ENCODE results near the gene KRT1. TPM values are rescaled to one million over a fixed set of nuclear protein-coding genes. Genes with fewer than 3 reads are reported as not detected.

KRT1 gene
- total and polyA plus RNA-seq, 9 donors, result not detected

GRCh38 chr12:52662918-52663229, 17.3 kb downstream of the KRT1 start:
- no peaks in the 10 kb centered on the region for H3K36me3 ChIP-seq
- H3K4me3 ChIP-seq, result no peak overlapping the region
- TF ChIP-seq EP300 (IDR thresholded peaks at IDR 0.05), result no peak
- TF ChIP-seq POLR2A (IDR thresholded peaks at IDR 0.05), result no peak
- TF ChIP-seq, protein P1, sequence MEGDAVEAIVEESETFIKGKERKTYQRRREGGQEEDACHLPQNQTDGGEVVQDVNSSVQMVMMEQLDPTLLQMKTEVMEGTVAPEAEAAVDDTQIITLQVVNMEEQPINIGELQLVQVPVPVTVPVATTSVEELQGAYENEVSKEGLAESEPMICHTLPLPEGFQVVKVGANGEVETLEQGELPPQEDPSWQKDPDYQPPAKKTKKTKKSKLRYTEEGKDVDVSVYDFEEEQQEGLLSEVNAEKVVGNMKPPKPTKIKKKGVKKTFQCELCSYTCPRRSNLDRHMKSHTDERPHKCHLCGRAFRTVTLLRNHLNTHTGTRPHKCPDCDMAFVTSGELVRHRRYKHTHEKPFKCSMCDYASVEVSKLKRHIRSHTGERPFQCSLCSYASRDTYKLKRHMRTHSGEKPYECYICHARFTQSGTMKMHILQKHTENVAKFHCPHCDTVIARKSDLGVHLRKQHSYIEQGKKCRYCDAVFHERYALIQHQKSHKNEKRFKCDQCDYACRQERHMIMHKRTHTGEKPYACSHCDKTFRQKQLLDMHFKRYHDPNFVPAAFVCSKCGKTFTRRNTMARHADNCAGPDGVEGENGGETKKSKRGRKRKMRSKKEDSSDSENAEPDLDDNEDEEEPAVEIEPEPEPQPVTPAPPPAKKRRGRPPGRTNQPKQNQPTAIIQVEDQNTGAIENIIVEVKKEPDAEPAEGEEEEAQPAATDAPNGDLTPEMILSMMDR (IDR thresholded peaks at IDR 0.05), result no peak
- DNase-seq, result no peak
- H3K4me1 ChIP-seq (ENCODE audit: insufficient read depth), result no peaks in the 10 kb centered on the region
- intact Hi-C loops (cut with DNase I), result no loop called here
- H3K27ac ChIP-seq, result no peak overlapping the region
- no peaks in the 10 kb centered on the region for H3K9me3 ChIP-seq
- no peaks in the 10 kb centered on the region for H3K27me3 ChIP-seq

- TF ChIP-seq, protein P1 (IDR thresholded peaks at IDR 0.05), result no peak
- TF ChIP-seq EP300 (IDR thresholded peaks at IDR 0.05) (no peak), POLR2A (IDR thresholded peaks at IDR 0.05) (no peak)
- Histone ChIP-seq H3K36me3 (no peaks in the 10 kb centered on the region), H3K4me1 (ENCODE audit: insufficient read depth) (no peaks in the 10 kb centered on the region), H3K4me3 (no peak overlapping the region), H3K27ac (no peak overlapping the region), H3K27me3 (no peaks in the 10 kb centered on the region), H3K9me3 (no peaks in the 10 kb centered on the region)
- intact Hi-C loops (cut with DNase I), result no loop called here
- DNase-seq, result no peak
- WGBS, 3 donors, result 65 to 75% (median 74%) methylated on average over 10 of the region's 10 CpGs
These were observed 17.9 kb downstream of the KRT1 start for GRCh38 chr12:52662093-52662917.

GRCh38 chr12:52661668-52662067, 18.5 kb downstream of the KRT1 start:
- 69 to 86% (median 81%) methylated on average over 3 of the region's 3 CpGs for WGBS, 3 donors
- Histone ChIP-seq H3K9me3 (no peaks in the 10 kb centered on the region), H3K27ac (no peak overlapping the region), H3K4me3 (no peak overlapping the region), H3K4me1 (ENCODE audit: insufficient read depth) (no peaks in the 10 kb centered on the region), H3K27me3 (no peaks in the 10 kb centered on the region), H3K36me3 (no peaks in the 10 kb centered on the region)
- DNase-seq, result no peak
- intact Hi-C loops (cut with DNase I), result no loop called here
- TF ChIP-seq EP300 (IDR thresholded peaks at IDR 0.05) (no peak), POLR2A (IDR thresholded peaks at IDR 0.05) (no peak)
- TF ChIP-seq, protein P1 (IDR thresholded peaks at IDR 0.05), result no peak

- TF ChIP-seq POLR2A (IDR thresholded peaks at IDR 0.05) (no peak), EP300 (IDR thresholded peaks at IDR 0.05) (no peak)
- TF ChIP-seq, protein P1 (IDR thresholded peaks at IDR 0.05), result no peak
- H3K27ac ChIP-seq, result no peak overlapping the region
- intact Hi-C loops (cut with DNase I), result no loop called here
- H3K27me3 ChIP-seq, result no peaks in the 10 kb centered on the region
- 63 to 67% (median 65%) methylated on average over 3 of the region's 3 CpGs for WGBS, 3 donors
- DNase-seq, result no peak
- no peak overlapping the region for H3K4me3 ChIP-seq
- no peaks in the 10 kb centered on the region for H3K9me3 ChIP-seq
- H3K36me3 ChIP-seq, result no peaks in the 10 kb centered on the region
- no peaks in the 10 kb centered on the region for H3K4me1 ChIP-seq (ENCODE audit: insufficient read depth)
These were observed 19.2 kb downstream of the KRT1 start for GRCh38 chr12:52660934-52661499.

Data from ovary (tissue), 9 donors.